Measurements from ENCODE around the gene HEPACAM.
A peak's percentile ranks its signal among the peaks of the same experiment; 100 is the strongest.

HEPACAM gene

GRCh38 chr11:124874571-124875255 lies 61.1 kb downstream of the HEPACAM start:
- Mint-ChIP-seq H3K9me3 (no peaks in the 10 kb centered on the region), H3K4me3 (no peak overlapping the region), H3K27ac (no peak overlapping the region), H3K4me1 (peaks cover 25% of the 10 kb centered on the region), H3K36me3 (no peaks in the 10 kb centered on the region), H3K27me3 (peaks cover 29% of the 10 kb centered on the region)

- Mint-ChIP-seq H3K27me3 (peaks cover 32% of the 10 kb centered on the region), H3K4me3 (no peak overlapping the region), H3K27ac (no peak overlapping the region), H3K9me3 (no peaks in the 10 kb centered on the region), H3K36me3 (no peaks in the 10 kb centered on the region), H3K4me1 (peaks cover 26% of the 10 kb centered on the region)
Measured at GRCh38 chr11:124873951-124874350, 61.9 kb downstream of the HEPACAM start.

GRCh38 chr11:124872741-124873140 lies 63.1 kb downstream of the HEPACAM start:
- Mint-ChIP-seq H3K27me3 (peaks cover 39% of the 10 kb centered on the region), H3K9me3 (no peaks in the 10 kb centered on the region), H3K27ac (no peak overlapping the region), H3K36me3 (no peaks in the 10 kb centered on the region), H3K4me3 (no peak overlapping the region), H3K4me1 (peaks cover 28% of the 10 kb centered on the region)

GRCh38 chr11:124872280-124872679 lies 63.6 kb downstream of the HEPACAM start:
- Mint-ChIP-seq H3K9me3 (no peaks in the 10 kb centered on the region), H3K27ac (no peak overlapping the region), H3K4me3 (no peak overlapping the region), H3K36me3 (peaks cover under 1% of the 10 kb centered on the region), H3K4me1 (peaks cover 26% of the 10 kb centered on the region), H3K27me3 (peaks cover 42% of the 10 kb centered on the region)

GRCh38 chr11:124870430-124870829 lies 65.4 kb downstream of the HEPACAM start:
- Mint-ChIP-seq H3K4me1 (peaks cover 33% of the 10 kb centered on the region), H3K9me3 (no peaks in the 10 kb centered on the region), H3K27me3 (peaks cover 53% of the 10 kb centered on the region), H3K4me3 (no peak overlapping the region), H3K27ac (no peak overlapping the region), H3K36me3 (peaks cover 1% of the 10 kb centered on the region)

GRCh38 chr11:124869856-124870387 lies 65.9 kb downstream of the HEPACAM start:
- Mint-ChIP-seq H3K4me1 (peaks cover 32% of the 10 kb centered on the region), H3K4me3 (no peak overlapping the region), H3K27ac (no peak overlapping the region), H3K36me3 (peaks cover 1% of the 10 kb centered on the region), H3K9me3 (no peaks in the 10 kb centered on the region), H3K27me3 (peaks cover 53% of the 10 kb centered on the region)

- peaks cover 1% of the 10 kb centered on the region for H3K36me3 Mint-ChIP-seq
- H3K9me3 Mint-ChIP-seq: no peaks in the 10 kb centered on the region
- peaks cover 32% of the 10 kb centered on the region for H3K4me1 Mint-ChIP-seq
- H3K27ac Mint-ChIP-seq: no peak overlapping the region
- peak overlapping the region; percentile 62 for H3K4me3 Mint-ChIP-seq
- H3K27me3 Mint-ChIP-seq: peaks cover 58% of the 10 kb centered on the region
Measured at GRCh38 chr11:124869331-124869730, 66.5 kb downstream of the HEPACAM start.
